HEK293 (cell line): ENCODE data around the gene ELAVL3.

Source experiments
- BCL11A ChIP-seq: fragments of 450-650 bp; formaldehyde crosslinking; IDR thresholded peaks from 2 replicates; pipeline ENCODE4 v1.5.1; 2016; ENCODE audit warnings: low read depth, missing biosample characterization, missing genetic modification characterization
- EGR2 ChIP-seq: fragments of 450-650 bp; formaldehyde crosslinking; IDR thresholded peaks from 2 replicates; pipeline ENCODE4 v1.5.1; 2016; ENCODE audit warnings: low read depth, missing biosample characterization, missing genetic modification characterization
- MEIS1 ChIP-seq: sonication (generic); formaldehyde crosslinking; IDR thresholded peaks from 2 replicates; pipeline ENCODE4 v1.8.1; 2022; ENCODE audit warnings: missing genetic modification reagents, mild to moderate bottlenecking, borderline replicate concordance
- REPIN1 ChIP-seq: fragments of 450-650 bp; formaldehyde crosslinking; IDR thresholded peaks from 2 replicates; pipeline ENCODE4 v1.5.1; 2017; ENCODE audit warnings: missing biosample characterization, missing genetic modification characterization, low read depth
- ZFP37 ChIP-seq: fragments of 450-650 bp; formaldehyde crosslinking; IDR thresholded peaks from 2 replicates; pipeline ENCODE4 v1.5.1; 2016; ENCODE audit warnings: missing biosample characterization, missing genetic modification characterization
- ZFP41 ChIP-seq: fragments of 450-650 bp; formaldehyde crosslinking; IDR thresholded peaks from 2 replicates; pipeline ENCODE4 v1.5.1; 2016; ENCODE audit warnings: missing biosample characterization, missing genetic modification characterization, borderline replicate concordance
- ZNF133 ChIP-seq: fragments of 450-650 bp; formaldehyde crosslinking; IDR thresholded peaks from 2 replicates; pipeline ENCODE4 v1.5.1; 2016; ENCODE audit warnings: missing biosample characterization, missing genetic modification characterization
- ZNF169 ChIP-seq: fragments of 450-650 bp; formaldehyde crosslinking; IDR thresholded peaks from 2 replicates; pipeline ENCODE4 v1.5.1; 2016; ENCODE audit warnings: missing biosample characterization, missing genetic modification characterization
- ZNF19 ChIP-seq: fragments of 450-650 bp; formaldehyde crosslinking; IDR thresholded peaks from 2 replicates; pipeline ENCODE4; 2016; ENCODE audit warnings: missing biosample characterization, missing genetic modification characterization, low read depth
- ZNF214 ChIP-seq: fragments of 450-650 bp; formaldehyde crosslinking; IDR thresholded peaks from 2 replicates; pipeline ENCODE4 v1.5.1; 2017; ENCODE audit warnings: missing biosample characterization, mild to moderate bottlenecking, missing genetic modification characterization, borderline replicate concordance
- ZNF239 ChIP-seq: fragments of 450-650 bp; formaldehyde crosslinking; IDR thresholded peaks from 2 replicates; pipeline ENCODE4 v1.5.1; 2016; ENCODE audit warnings: missing biosample characterization, missing genetic modification characterization
- ZNF248 ChIP-seq: fragments of 450-650 bp; formaldehyde crosslinking; IDR thresholded peaks from 2 replicates; pipeline ENCODE4 v1.5.1; 2017; ENCODE audit warnings: missing biosample characterization, missing genetic modification characterization
- ZNF274 ChIP-seq, 2 experiments: fragments of 200-500 bp in 1 of 2; fragments of 450-650 bp in 1 of 2; sonication (Bioruptor generic) in 1 of 2; formaldehyde crosslinking in 1 of 2; IDR thresholded peaks; 2 replicates each; pipeline versions ENCODE4 v1.5.1 to v1.6.1; 2014 to 2016; ENCODE audit warnings: borderline replicate concordance in 1 of 2, inconsistent platforms in 1 of 2, low read length in 1 of 2, missing biosample characterization in 1 of 2, missing genetic modification characterization in 1 of 2
- ZNF302 ChIP-seq: fragments of 450-650 bp; formaldehyde crosslinking; IDR thresholded peaks from 2 replicates; pipeline ENCODE4 v1.5.1; 2016; ENCODE audit warnings: missing biosample characterization, missing genetic modification characterization, low read depth
- ZNF404 ChIP-seq: fragments of 450-650 bp; formaldehyde crosslinking; IDR thresholded peaks from 2 replicates; pipeline ENCODE4 v1.5.1; 2017; ENCODE audit warnings: missing biosample characterization, missing genetic modification characterization
- ZNF48 ChIP-seq: fragments of 450-650 bp; formaldehyde crosslinking; IDR thresholded peaks from 2 replicates; pipeline ENCODE4 v1.5.1; 2016; ENCODE audit warnings: missing biosample characterization, missing genetic modification characterization
- ZNF558 ChIP-seq: fragments of 450-650 bp; formaldehyde crosslinking; IDR thresholded peaks from 2 replicates; pipeline ENCODE4 v1.5.1; 2016; ENCODE audit warnings: missing biosample characterization, missing genetic modification characterization
- ZNF677 ChIP-seq: fragments of 450-650 bp; IDR thresholded peaks from 2 replicates; pipeline ENCODE4 v1.5.0; 2018; ENCODE audit warnings: missing biosample characterization, mild to moderate bottlenecking, missing genetic modification characterization, moderate library complexity
- ZNF792 ChIP-seq: fragments of 450-650 bp; formaldehyde crosslinking; IDR thresholded peaks from 2 replicates; pipeline ENCODE4 v1.5.1; 2016; ENCODE audit warnings: missing biosample characterization, missing genetic modification characterization
- ZSCAN16 ChIP-seq: fragments of 450-650 bp; formaldehyde crosslinking; IDR thresholded peaks from 2 replicates; pipeline ENCODE4 v1.5.1; 2016; ENCODE audit warnings: missing biosample characterization, missing genetic modification characterization
- TF ChIP-seq, protein P1 (sequence below): fragments of 450-650 bp; formaldehyde crosslinking; IDR thresholded peaks from 2 replicates; pipeline ENCODE4 v1.5.1; 2017; ENCODE audit warnings: missing biosample characterization, missing genetic modification characterization
- TF ChIP-seq, protein P2 (sequence below): fragments of 450-650 bp; formaldehyde crosslinking; conservative IDR thresholded peaks from 2 replicates; pipeline ENCODE4 v1.5.1; 2016; ENCODE audit warnings: low read depth, missing biosample characterization, missing genetic modification characterization
- TF ChIP-seq, protein P3 (sequence below): fragments of 450-650 bp; formaldehyde crosslinking; IDR thresholded peaks from 2 replicates; pipeline ENCODE4 v1.5.1; 2016; ENCODE audit warnings: missing biosample characterization, missing genetic modification characterization
- TF ChIP-seq, protein P4 (sequence below): fragments of 450-650 bp; formaldehyde crosslinking; IDR thresholded peaks from 2 replicates; pipeline ENCODE4 v1.5.1; 2016; ENCODE audit warnings: missing biosample characterization, missing genetic modification characterization
- TF ChIP-seq, protein P5 (sequence below): fragments of 450-650 bp; formaldehyde crosslinking; IDR thresholded peaks from 2 replicates; pipeline ENCODE4 v1.5.1; 2016; ENCODE audit warnings: missing biosample characterization, missing genetic modification characterization
- TF ChIP-seq, protein P6 (sequence below): fragments of 450-650 bp; formaldehyde crosslinking; IDR thresholded peaks from 2 replicates; pipeline ENCODE4 v1.5.1; 2016; ENCODE audit warnings: missing biosample characterization, missing genetic modification characterization, low read depth

Gene ELAVL3

DNA sequence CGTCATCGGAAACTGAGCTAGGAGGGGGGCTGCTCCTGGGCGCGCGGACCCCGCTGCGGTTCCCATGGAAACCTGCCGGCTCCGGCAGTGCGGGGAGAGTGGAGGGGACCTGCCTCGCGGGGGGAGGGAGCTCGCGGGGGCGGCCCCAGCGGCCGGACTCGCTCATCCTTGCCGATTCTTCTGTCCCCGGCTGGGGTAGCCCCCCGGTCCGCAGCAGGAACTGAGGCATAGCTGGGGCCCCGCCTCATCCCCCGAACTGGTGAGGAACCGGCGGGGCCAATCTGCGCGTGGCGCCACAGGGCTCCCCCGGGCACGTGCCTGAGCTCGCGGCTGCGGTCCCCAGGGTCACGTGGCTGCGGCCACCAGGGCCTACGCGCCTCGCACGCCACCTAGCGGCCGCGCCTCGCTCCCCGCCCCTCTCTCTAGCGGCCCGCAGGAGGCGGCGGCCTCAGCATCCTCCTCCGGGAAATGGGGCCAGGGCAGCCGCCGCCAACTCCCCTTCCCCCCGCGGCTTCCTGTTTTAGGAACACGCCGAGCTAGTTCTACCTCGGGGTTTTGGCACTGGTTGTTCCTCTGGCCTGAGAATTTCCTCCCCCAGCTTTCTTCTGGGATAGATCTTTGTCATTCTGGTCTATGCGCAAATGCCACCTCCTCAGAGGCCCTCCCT, 1.7 kb upstream of the ELAVL3 start (continued):
- TF ChIP-seq, protein P1, sequence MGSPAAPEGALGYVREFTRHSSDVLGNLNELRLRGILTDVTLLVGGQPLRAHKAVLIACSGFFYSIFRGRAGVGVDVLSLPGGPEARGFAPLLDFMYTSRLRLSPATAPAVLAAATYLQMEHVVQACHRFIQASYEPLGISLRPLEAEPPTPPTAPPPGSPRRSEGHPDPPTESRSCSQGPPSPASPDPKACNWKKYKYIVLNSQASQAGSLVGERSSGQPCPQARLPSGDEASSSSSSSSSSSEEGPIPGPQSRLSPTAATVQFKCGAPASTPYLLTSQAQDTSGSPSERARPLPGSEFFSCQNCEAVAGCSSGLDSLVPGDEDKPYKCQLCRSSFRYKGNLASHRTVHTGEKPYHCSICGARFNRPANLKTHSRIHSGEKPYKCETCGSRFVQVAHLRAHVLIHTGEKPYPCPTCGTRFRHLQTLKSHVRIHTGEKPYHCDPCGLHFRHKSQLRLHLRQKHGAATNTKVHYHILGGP (tag by site-specific recombination): no peak
- TF ChIP-seq, protein P2, sequence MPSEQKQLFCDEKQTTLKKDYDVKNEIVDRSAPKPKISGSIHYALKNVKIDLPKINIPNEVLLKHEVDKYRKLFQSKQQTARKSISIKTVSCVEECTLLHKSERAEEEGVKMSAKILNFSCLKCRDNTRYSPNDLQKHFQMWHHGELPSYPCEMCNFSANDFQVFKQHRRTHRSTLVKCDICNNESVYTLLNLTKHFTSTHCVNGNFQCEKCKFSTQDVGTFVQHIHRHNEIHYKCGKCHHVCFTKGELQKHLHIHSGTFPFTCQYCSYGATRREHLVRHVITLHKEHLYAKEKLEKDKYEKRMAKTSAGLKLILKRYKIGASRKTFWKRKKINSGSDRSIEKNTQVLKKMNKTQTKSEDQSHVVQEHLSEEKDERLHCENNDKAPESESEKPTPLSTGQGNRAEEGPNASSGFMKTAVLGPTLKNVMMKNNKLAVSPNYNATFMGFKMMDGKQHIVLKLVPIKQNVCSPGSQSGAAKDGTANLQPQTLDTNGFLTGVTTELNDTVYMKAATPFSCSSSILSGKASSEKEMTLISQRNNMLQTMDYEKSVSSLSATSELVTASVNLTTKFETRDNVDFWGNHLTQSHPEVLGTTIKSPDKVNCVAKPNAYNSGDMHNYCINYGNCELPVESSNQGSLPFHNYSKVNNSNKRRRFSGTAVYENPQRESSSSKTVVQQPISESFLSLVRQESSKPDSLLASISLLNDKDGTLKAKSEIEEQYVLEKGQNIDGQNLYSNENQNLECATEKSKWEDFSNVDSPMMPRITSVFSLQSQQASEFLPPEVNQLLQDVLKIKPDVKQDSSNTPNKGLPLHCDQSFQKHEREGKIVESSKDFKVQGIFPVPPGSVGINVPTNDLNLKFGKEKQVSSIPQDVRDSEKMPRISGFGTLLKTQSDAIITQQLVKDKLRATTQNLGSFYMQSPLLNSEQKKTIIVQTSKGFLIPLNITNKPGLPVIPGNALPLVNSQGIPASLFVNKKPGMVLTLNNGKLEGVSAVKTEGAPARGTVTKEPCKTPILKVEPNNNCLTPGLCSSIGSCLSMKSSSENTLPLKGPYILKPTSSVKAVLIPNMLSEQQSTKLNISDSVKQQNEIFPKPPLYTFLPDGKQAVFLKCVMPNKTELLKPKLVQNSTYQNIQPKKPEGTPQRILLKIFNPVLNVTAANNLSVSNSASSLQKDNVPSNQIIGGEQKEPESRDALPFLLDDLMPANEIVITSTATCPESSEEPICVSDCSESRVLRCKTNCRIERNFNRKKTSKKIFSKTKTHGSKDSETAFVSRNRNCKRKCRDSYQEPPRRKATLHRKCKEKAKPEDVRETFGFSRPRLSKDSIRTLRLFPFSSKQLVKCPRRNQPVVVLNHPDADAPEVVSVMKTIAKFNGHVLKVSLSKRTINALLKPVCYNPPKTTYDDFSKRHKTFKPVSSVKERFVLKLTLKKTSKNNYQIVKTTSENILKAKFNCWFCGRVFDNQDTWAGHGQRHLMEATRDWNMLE (tag by site-specific recombination): no peak
- TF ChIP-seq ZNF48 (tag by site-specific recombination) (no peak), ZNF248 (no peak), REPIN1 (no peak), ZNF133 (tag by site-specific recombination) (0 out of 2 replicates have a peak, but pooled peaks have one; percentile 30), ZFP41 (tag by site-specific recombination) (no peak), ZNF19 (tag by site-specific recombination) (no peak), ZNF274 (IDR thresholded peaks at IDR 0.05; ENCODE audit: low read length) (no peak), ZNF274 (tag by site-specific recombination; IDR thresholded peaks at IDR 0.05; ENCODE audit: borderline replicate concordance) (no peak), ZNF792 (tag by site-specific recombination) (0 out of 2 replicates have a peak, but pooled peaks have one; percentile 9), ZFP37 (tag by site-specific recombination) (peak; percentile 92), MEIS1 (CRISPR knock-in tag) (no peak), ZNF558 (no peak), ZNF677 (tag by site-specific recombination) (peak; percentile 71), BCL11A (tag by site-specific recombination) (0 out of 2 replicates have a peak, but pooled peaks have one; percentile 71), ZNF302 (tag by site-specific recombination) (no peak), ZSCAN16 (tag by site-specific recombination) (0 out of 2 replicates have a peak, but pooled peaks have one; percentile 19), EGR2 (tag by site-specific recombination) (peak; percentile 59), ZNF239 (tag by site-specific recombination) (0 out of 2 replicates have a peak, but pooled peaks have one; percentile 58), ZNF169 (tag by site-specific recombination) (no peak), ZNF404 (tag by site-specific recombination) (no peak), ZNF214 (no peak)
- TF ChIP-seq, protein P3, sequence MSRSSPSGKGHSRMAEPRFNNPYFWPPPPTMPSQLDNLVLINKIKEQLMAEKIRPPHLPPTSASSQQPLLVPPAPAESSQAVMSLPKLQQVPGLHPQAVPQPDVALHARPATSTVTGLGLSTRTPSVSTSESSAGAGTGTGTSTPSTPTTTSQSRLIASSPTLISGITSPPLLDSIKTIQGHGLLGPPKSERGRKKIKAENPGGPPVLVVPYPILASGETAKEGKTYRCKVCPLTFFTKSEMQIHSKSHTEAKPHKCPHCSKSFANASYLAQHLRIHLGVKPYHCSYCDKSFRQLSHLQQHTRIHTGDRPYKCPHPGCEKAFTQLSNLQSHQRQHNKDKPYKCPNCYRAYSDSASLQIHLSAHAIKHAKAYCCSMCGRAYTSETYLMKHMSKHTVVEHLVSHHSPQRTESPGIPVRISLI: no peak
- TF ChIP-seq, protein P4, sequence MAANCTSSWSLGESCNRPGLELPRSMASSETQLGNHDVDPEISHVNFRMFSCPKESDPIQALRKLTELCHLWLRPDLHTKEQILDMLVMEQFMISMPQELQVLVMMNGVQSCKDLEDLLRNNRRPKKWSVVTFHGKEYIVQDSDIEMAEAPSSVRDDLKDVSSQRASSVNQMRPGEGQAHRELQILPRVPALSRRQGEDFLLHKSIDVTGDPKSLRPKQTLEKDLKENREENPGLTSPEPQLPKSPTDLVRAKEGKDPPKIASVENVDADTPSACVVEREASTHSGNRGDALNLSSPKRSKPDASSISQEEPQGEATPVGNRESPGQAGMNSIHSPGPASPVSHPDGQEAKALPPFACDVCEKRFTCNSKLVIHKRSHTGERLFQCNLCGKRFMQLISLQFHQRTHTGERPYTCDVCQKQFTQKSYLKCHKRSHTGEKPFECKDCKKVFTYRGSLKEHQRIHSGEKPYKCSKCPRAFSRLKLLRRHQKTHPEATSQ (tag by site-specific recombination): peak; percentile 88
- TF ChIP-seq, protein P5, sequence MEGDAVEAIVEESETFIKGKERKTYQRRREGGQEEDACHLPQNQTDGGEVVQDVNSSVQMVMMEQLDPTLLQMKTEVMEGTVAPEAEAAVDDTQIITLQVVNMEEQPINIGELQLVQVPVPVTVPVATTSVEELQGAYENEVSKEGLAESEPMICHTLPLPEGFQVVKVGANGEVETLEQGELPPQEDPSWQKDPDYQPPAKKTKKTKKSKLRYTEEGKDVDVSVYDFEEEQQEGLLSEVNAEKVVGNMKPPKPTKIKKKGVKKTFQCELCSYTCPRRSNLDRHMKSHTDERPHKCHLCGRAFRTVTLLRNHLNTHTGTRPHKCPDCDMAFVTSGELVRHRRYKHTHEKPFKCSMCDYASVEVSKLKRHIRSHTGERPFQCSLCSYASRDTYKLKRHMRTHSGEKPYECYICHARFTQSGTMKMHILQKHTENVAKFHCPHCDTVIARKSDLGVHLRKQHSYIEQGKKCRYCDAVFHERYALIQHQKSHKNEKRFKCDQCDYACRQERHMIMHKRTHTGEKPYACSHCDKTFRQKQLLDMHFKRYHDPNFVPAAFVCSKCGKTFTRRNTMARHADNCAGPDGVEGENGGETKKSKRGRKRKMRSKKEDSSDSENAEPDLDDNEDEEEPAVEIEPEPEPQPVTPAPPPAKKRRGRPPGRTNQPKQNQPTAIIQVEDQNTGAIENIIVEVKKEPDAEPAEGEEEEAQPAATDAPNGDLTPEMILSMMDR (tag by site-specific recombination): peak; percentile 97
- TF ChIP-seq, protein P6, sequence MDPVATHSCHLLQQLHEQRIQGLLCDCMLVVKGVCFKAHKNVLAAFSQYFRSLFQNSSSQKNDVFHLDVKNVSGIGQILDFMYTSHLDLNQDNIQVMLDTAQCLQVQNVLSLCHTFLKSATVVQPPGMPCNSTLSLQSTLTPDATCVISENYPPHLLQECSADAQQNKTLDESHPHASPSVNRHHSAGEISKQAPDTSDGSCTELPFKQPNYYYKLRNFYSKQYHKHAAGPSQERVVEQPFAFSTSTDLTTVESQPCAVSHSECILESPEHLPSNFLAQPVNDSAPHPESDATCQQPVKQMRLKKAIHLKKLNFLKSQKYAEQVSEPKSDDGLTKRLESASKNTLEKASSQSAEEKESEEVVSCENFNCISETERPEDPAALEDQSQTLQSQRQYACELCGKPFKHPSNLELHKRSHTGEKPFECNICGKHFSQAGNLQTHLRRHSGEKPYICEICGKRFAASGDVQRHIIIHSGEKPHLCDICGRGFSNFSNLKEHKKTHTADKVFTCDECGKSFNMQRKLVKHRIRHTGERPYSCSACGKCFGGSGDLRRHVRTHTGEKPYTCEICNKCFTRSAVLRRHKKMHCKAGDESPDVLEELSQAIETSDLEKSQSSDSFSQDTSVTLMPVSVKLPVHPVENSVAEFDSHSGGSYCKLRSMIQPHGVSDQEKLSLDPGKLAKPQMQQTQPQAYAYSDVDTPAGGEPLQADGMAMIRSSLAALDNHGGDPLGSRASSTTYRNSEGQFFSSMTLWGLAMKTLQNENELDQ (tag by site-specific recombination): no peak
